GM12892 (cell line): ENCODE data around the gene DNAAF9.
"Not testable (repeated sequence)": the region's sequence is repeated elsewhere in the genome, so short reads cannot be mapped to it uniquely, and the experiment has no call there.

ENCODE experiments used
- DNase-seq: peaks from one replicate; pipeline ENCODE4 v3.0.0; 2011; ENCODE audit not compliant: insufficient read length
- FAIRE-seq: peaks from 2 replicates; lab custom pipeline; 2011; peaks lifted over from hg19 to GRCh38; lab: Jason Lieb, UNC
- POLR2A ChIP-seq: IDR thresholded peaks from 2 replicates; pipeline ENCODE4 v1.6.1; 2011; ENCODE audit warnings: low read depth, low read length, control low read depth
- POLR2AphosphoS5 ChIP-seq: IDR thresholded peaks from 2 replicates; pipeline ENCODE4 v1.6.1; 2011; ENCODE audit warnings: low read depth, low read length, control low read depth
- TAF1 ChIP-seq: IDR thresholded peaks from 2 replicates; pipeline ENCODE4 v1.6.1; 2011; ENCODE audit warnings: low read depth, mild to moderate bottlenecking, control low read depth, low read length, borderline replicate concordance

Gene DNAAF9

DNA sequence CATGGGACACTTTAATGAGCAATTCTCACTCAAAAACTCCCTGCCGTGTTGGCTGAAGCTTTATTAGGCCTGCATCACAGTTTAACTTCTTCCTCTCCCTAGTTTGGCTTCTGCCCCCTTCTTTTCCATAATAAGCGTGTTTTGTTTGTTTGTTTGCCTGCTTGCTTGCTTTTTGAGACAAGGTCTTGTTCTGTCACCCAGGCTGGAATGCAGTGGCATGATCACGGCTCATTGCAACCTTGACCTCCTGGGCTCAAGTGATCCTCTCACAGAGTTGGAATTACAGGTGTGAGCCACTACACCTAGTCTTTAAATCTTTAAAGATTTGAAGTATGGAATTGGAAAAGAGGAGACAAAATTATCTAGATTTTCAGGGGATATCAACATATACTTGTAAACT is 25.4 kb upstream of the DNAAF9 start:
- DNase-seq (no peak), FAIRE-seq (no peak)
- no peak for TF ChIP-seq POLR2AphosphoS5
- no peak for TF ChIP-seq POLR2A
- TF ChIP-seq TAF1, result no peak

- TF ChIP-seq POLR2A (no peak), TAF1 (no peak), POLR2AphosphoS5 (no peak)
- FAIRE-seq (no peak), DNase-seq (no peak)
Observed at GRCh38 chr20:3431109-3431508, 23.6 kb upstream of the DNAAF9 start.

GRCh38 chr20:3430376-3431069 is 23.1 kb upstream of the DNAAF9 start:
- DNase-seq, result peak; percentile 31

GRCh38 chr20:3426766-3427165 is 19.3 kb upstream of the DNAAF9 start:
- not testable (repeated sequence) for DNase-seq, FAIRE-seq

More at GRCh38 chr20:3430376-3431069, 23.1 kb upstream of the DNAAF9 start:
- no peak for TF ChIP-seq TAF1
- no peak for TF ChIP-seq POLR2A
- TF ChIP-seq POLR2AphosphoS5, result no peak
- FAIRE-seq, result peak; percentile 42

DNA sequence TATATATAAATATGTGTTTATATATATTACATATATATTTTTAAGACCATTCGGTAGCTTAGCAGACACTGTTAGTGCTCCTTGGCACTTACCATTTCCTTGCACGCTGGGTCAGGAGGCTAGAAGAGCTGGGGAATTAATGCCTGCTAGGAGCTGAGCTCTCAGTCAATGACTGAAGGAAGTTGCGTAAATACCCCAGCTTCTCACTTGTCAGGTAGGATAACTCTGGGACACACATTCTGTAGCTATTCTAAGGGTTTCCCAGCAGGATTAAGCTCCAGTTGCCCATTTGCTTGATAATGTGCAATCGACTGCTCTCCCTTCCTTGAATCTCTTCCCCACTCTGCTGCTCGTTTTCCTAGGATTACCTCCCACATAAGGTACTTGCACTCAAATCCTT is 15.7 kb upstream of the DNAAF9 start:
- TF ChIP-seq POLR2A (no peak), POLR2AphosphoS5 (no peak), TAF1 (no peak)
- FAIRE-seq, result no peak
- no peak for DNase-seq

DNA sequence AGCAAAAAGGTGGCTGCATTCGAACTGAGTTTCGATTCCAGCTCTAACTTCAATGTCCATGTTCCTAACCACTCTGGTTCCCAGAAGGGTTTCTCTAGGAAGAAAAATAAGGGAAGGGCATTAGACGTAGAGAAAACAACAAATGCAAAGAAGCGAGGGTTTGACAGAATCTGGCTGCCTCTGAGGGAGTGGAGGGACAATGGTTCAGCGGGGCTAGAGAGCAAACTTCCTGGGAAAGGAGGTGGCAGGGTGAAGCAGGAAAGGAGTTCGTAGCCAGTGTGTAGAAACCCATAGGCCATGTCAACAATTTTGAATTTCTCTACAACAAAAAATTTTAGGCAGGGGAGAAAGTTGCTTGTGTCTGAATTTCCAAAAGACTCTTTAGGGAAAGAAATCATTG is 14.5 kb upstream of the DNAAF9 start:
- TF ChIP-seq POLR2AphosphoS5, result no peak
- TF ChIP-seq POLR2A, result no peak
- TF ChIP-seq TAF1, result no peak
- DNase-seq (no peak), FAIRE-seq (no peak)

- peak; percentile 93 for FAIRE-seq
- peak; percentile 44 for DNase-seq
- TF ChIP-seq POLR2AphosphoS5, result no peak
- TF ChIP-seq POLR2A, result no peak
- no peak for TF ChIP-seq TAF1
Observed at GRCh38 chr20:3420211-3420707, 12.8 kb upstream of the DNAAF9 start.

GRCh38 chr20:3418161-3418560 is 10.7 kb upstream of the DNAAF9 start:
- not testable (repeated sequence) for DNase-seq, FAIRE-seq

- DNase-seq, result no peak
- FAIRE-seq, result no peak
- no peak for TF ChIP-seq POLR2A
Observed at GRCh38 chr20:3414122-3414521, 6.7 kb upstream of the DNAAF9 start.

DNA sequence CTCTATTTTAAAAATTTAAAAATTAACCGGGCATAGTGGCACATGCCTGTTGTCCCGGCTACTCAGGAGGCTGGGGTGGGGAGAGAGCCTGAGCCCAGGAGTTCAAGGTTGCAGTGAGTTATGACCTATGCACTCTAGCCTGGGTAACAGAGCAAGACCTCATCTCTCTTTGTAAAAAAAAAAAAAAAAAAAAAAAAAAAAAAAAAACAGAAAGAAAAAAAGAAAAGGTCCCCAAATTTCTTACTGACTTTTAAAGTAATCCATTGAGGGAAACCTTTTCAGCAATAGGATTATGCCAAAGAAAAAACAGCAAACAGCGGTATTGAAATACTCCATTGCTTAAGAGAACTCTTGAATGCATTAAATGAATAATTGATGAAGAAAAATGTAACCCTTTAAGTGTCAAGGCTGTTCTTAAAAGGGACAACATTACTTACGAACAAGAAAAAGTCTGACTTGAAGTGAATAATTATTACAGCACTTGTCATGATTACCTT is 6.0 kb upstream of the DNAAF9 start:
- no peak for DNase-seq
- no peak for TF ChIP-seq TAF1
- no peak for TF ChIP-seq POLR2A
- TF ChIP-seq POLR2AphosphoS5, result no peak
- FAIRE-seq, result no peak

GRCh38 chr20:3412600-3413392 is 5.3 kb upstream of the DNAAF9 start:
- FAIRE-seq, result no peak
- DNase-seq, result no peak

DNA sequence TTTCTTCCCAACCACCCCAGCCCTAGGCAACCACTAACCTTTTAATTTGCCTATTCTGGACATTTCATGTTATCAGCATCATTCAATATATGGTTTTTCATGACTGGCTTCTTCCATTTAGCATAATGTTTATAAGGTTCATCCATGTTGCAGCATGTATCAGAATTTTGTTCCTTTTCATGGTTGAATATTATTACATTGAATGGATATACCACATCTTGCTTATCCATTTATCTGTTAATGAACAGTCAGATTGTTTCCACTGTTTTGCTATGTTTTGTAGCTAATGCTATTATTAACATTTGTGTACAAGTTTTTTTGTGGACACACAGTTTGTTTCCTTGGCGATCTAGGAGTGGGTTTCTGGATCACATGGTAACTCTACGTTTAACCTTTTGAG is 3.0 kb upstream of the DNAAF9 start:
- no peak for FAIRE-seq
- TF ChIP-seq POLR2A (no peak), TAF1 (no peak), POLR2AphosphoS5 (no peak)
- no peak for DNase-seq

More at GRCh38 chr20:3412600-3413392, 5.3 kb upstream of the DNAAF9 start:
- TF ChIP-seq POLR2AphosphoS5 (no peak), POLR2A (no peak), TAF1 (no peak)

GRCh38 chr20:3409417-3409816 is 1.9 kb upstream of the DNAAF9 start:
- FAIRE-seq, result no peak
- TF ChIP-seq TAF1, result no peak
- TF ChIP-seq POLR2A, result no peak
- no peak for TF ChIP-seq POLR2AphosphoS5

More at GRCh38 chr20:3409417-3409816, 1.9 kb upstream of the DNAAF9 start:
- no peak for DNase-seq
